Suprapubic skin (tissue), 4 donors: ENCODE data around the gene NFYA. TPM values are rescaled to one million over a fixed set of nuclear protein-coding genes. Genes with fewer than 3 reads are reported as not detected.
"Not testable (repeated sequence)": the region's sequence is repeated elsewhere in the genome, so short reads cannot be mapped to it uniquely, and the experiment has no call there.

ENCODE experiments used
- DNase-seq, 2 donors: peaks; one replicate each; pipeline ENCODE4 v3.0.0-alpha.2; 2019; ENCODE audit warnings: low spot score in 2 of 2
- H3K27ac ChIP-seq: fragments of 200-600 bp; sonication (generic); one replicate; pipeline ENCODE4 v1.5.1; 2019
- H3K27me3 ChIP-seq: fragments of 200-600 bp; sonication (generic); one replicate; pipeline ENCODE4 v1.5.1; 2019
- H3K36me3 ChIP-seq: fragments of 200-600 bp; sonication (generic); one replicate; pipeline ENCODE4 v1.5.1; 2019
- H3K4me1 ChIP-seq: fragments of 200-600 bp; sonication (generic); one replicate; pipeline ENCODE4 v1.5.1; 2019
- H3K4me3 ChIP-seq: fragments of 200-600 bp; sonication (generic); one replicate; pipeline ENCODE4 v1.5.1; 2019; ENCODE audit warnings: mild to moderate bottlenecking
- H3K9me3 ChIP-seq: fragments of 200-600 bp; sonication (generic); one replicate; pipeline ENCODE4 v1.5.1; 2019
- EP300 ChIP-seq: sonication (generic); formaldehyde crosslinking; IDR thresholded peaks from one replicate; pipeline ENCODE4 v1.6.1; 2017; ENCODE audit warnings: antibody characterized with exemption
- POLR2A ChIP-seq, 2 donors: fragments of 450-650 bp; IDR thresholded peaks; one replicate each; pipeline ENCODE4 v1.6.1; 2017; ENCODE audit warnings: antibody characterized with exemption in 2 of 2, mild to moderate bottlenecking in 2 of 2, moderate library complexity in 2 of 2
- POLR2AphosphoS5 ChIP-seq, 3 donors: sonication (generic); formaldehyde crosslinking; IDR thresholded peaks; one replicate each; pipeline ENCODE4 v1.6.1; 2017; ENCODE audit warnings: antibody characterized with exemption in 3 of 3
- WGBS: methylation state at CpG from one replicate; pipeline ENCODE4 v1.1.5; 2018; 5-methylcytosine and 5-hydroxymethylcytosine counted together
- total RNA-seq, 4 donors: library from RNA; depleted of rRNA; stranded (reverse); fragments of >200 nt; gene quantifications; one replicate each; pipeline ENCODE4 v1.1.0, GENCODE V29; 2016
- TF ChIP-seq, protein P1 (sequence below), 2 donors: fragments of 200-600 bp in 1 of 2; fragments of 450-650 bp in 1 of 2; sonication (generic) in 1 of 2; IDR thresholded peaks; one replicate each; pipeline ENCODE4 v1.5.1; 2016 to 2019; ENCODE audit warnings: antibody characterized with exemption in 2 of 2, mild to moderate bottlenecking in 1 of 2, moderate library complexity in 1 of 2

The NFYA gene
- total RNA-seq, 4 donors from 2014 or later, result 19.7 to 33.0 (median 24.2) TPM

DNA sequence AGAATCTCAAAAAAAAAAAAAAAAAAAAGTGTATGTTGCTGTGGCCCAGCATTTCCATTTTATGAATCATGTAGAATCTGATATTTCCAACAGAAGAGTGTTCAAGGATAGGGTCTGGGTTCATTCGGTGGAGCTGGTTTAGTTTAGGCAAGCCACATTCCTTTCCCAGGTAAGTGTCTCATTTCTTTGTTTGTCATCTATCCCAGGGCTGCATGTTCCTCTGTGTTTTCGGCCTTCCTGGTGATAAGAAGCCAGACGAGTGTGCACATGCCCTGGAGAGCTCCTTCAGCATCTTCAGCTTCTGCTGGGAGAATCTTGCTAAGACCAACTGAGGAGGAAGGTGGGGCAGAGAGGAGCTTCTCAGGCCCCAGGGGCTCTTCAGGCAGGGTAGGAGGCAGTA, 38.2 kb downstream of the NFYA start:
- no peaks in the 10 kb centered on the region for H3K36me3 ChIP-seq
- WGBS, result 65% methylated on average over 3 of the region's 3 CpGs

DNA sequence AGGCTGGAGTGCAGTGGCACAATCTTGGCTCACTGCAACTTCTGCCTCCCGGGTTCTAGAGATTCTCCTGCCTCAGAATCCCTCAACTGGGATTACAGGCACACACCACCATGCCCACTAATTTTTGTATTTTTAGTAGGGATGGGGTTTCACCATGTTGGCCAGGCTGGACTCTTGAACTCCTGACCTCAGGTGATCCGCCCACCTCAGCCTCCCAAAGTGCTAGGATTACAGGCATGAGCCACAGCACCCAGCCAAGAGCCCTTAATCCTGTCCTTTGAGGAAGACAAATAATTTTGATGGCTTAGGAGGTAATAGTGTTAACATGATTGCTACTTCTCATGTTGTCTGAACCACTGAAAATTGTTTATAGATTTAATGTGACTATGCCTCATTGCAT, 42.3 kb downstream of the NFYA start:
- not testable (repeated sequence) for H3K27ac ChIP-seq, H3K4me1 ChIP-seq, H3K27me3 ChIP-seq, H3K4me3 ChIP-seq, DNase-seq, H3K36me3 ChIP-seq, H3K9me3 ChIP-seq
- WGBS, result 85% methylated on average over 2 of the region's 2 CpGs

More for the DNA sequence above, 38.2 kb downstream of the NFYA start:
- Histone ChIP-seq H3K27ac (no peak overlapping the region), H3K4me1 (no peaks in the 10 kb centered on the region), H3K9me3 (no peaks in the 10 kb centered on the region), H3K4me3 (no peak overlapping the region), H3K27me3 (no peaks in the 10 kb centered on the region)
- DNase-seq, result no peak
- TF ChIP-seq EP300, result no peak
- TF ChIP-seq, protein P1, sequence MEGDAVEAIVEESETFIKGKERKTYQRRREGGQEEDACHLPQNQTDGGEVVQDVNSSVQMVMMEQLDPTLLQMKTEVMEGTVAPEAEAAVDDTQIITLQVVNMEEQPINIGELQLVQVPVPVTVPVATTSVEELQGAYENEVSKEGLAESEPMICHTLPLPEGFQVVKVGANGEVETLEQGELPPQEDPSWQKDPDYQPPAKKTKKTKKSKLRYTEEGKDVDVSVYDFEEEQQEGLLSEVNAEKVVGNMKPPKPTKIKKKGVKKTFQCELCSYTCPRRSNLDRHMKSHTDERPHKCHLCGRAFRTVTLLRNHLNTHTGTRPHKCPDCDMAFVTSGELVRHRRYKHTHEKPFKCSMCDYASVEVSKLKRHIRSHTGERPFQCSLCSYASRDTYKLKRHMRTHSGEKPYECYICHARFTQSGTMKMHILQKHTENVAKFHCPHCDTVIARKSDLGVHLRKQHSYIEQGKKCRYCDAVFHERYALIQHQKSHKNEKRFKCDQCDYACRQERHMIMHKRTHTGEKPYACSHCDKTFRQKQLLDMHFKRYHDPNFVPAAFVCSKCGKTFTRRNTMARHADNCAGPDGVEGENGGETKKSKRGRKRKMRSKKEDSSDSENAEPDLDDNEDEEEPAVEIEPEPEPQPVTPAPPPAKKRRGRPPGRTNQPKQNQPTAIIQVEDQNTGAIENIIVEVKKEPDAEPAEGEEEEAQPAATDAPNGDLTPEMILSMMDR (IDR thresholded peaks at IDR 0.05), result no peak
- TF ChIP-seq POLR2A (IDR thresholded peaks at IDR 0.05), result no peak
- TF ChIP-seq POLR2AphosphoS5 (IDR thresholded peaks at IDR 0.05), result no peak

DNA sequence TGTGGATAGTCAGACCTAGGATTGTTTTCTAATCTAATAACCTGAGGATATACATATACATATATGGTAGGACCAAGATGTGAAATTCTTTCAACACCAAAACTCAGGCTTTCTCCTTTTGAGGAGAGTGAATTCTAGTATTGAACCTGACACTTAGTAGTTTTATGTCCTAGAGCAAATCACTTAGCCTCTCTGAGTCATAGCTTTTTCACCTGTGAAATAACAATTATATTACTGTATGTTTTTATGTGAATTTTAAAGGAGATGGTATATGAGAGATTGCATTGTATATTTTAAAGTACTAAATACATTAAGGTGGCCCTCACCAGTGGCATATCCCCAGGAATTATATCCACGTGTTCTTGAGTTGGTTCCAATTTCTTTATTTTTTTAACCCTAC, 46.7 kb downstream of the NFYA start:
- H3K27me3 ChIP-seq, result no peaks in the 10 kb centered on the region
- 52% methylated on average over 1 of the region's 1 CpG for WGBS
- no peaks in the 10 kb centered on the region for H3K4me1 ChIP-seq
- DNase-seq, result no peak
- TF ChIP-seq EP300 (no peak), POLR2A (IDR thresholded peaks at IDR 0.05) (no peak), POLR2AphosphoS5 (IDR thresholded peaks at IDR 0.05) (no peak)
- TF ChIP-seq, protein P1 (IDR thresholded peaks at IDR 0.05), result no peak
- no peak overlapping the region for H3K27ac ChIP-seq
- peaks cover 5% of the 10 kb centered on the region for H3K36me3 ChIP-seq
- no peaks in the 10 kb centered on the region for H3K9me3 ChIP-seq
- no peak overlapping the region for H3K4me3 ChIP-seq

DNA sequence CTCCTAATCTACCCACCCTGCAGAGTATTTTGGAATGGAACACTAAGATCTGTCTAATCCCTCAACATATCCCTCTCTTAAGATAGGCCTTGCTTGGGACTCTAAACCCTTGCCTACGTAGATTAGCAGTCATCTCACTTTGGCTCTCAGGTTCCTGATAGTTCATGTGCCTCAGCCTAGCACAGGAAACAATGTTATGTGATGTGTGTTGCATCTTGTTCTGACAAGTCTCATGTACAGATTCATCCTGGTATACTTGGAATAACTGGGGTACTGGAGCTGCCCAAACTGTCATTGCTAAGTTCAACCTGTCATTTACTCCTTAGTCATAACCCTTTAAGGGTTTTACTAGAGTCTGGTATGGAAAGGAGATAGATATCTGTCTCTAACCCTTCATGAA, 47.3 kb downstream of the NFYA start:
- 59% methylated on average over 1 of the region's 1 CpG for WGBS
- TF ChIP-seq POLR2A (IDR thresholded peaks at IDR 0.05), result no peak
- TF ChIP-seq, protein P1 (IDR thresholded peaks at IDR 0.05), result no peak
- TF ChIP-seq POLR2AphosphoS5 (IDR thresholded peaks at IDR 0.05), result no peak
- TF ChIP-seq EP300, result no peak
- H3K9me3 ChIP-seq, result no peaks in the 10 kb centered on the region

DNA sequence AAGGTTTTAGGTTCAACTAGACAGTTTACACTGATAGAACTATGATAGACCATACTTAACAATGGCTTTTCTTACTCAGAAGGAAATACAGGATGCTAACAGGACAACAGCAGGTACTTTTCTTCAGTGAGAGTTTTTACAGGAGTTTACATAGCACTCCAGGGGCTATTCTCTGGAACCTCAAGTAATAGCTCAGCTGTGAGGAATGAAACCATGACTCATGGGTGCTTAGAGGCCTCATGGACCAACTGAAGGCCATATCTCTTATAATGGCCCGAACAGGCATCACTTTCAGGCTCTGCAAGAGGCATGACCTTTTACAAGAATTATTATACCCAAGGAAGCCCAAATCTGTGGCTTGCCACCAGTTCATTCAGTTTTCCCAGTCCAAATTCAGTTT, 49.6 kb downstream of the NFYA start:
- Histone ChIP-seq H3K4me3 (no peak overlapping the region), H3K4me1 (no peaks in the 10 kb centered on the region), H3K27me3 (no peaks in the 10 kb centered on the region), H3K27ac (no peak overlapping the region), H3K9me3 (no peaks in the 10 kb centered on the region), H3K36me3 (peaks cover 5% of the 10 kb centered on the region)
- WGBS, result 93% methylated on average over 1 of the region's 1 CpG
- TF ChIP-seq EP300 (no peak), POLR2AphosphoS5 (IDR thresholded peaks at IDR 0.05) (no peak), POLR2A (IDR thresholded peaks at IDR 0.05) (no peak)
- TF ChIP-seq, protein P1 (IDR thresholded peaks at IDR 0.05), result no peak
- DNase-seq, result no peak

More for the DNA sequence above, 47.3 kb downstream of the NFYA start:
- H3K36me3 ChIP-seq, result peaks cover 5% of the 10 kb centered on the region
- H3K27ac ChIP-seq, result no peak overlapping the region
- H3K4me3 ChIP-seq, result no peak overlapping the region
- no peaks in the 10 kb centered on the region for H3K4me1 ChIP-seq
- no peak for DNase-seq
- no peaks in the 10 kb centered on the region for H3K27me3 ChIP-seq

DNA sequence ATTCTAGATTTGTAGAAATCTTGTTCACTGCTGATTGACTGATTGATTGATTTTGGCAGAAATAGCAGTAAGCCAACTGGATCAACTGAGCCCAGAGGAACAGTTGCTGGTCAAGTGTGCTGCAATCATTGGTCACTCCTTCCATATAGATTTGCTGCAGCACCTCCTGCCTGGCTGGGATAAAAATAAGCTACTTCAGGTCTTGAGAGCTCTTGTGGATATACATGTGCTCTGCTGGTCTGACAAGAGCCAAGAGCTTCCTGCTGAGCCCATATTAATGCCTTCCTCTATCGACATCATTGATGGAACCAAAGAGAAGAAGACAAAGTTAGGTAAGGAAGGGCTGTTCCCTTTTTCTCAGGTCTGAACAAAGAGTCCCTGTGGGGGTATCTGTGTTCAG, 50.1 kb downstream of the NFYA start:
- H3K36me3 ChIP-seq, result peaks cover 5% of the 10 kb centered on the region
- WGBS, result 94% methylated on average over 1 of the region's 1 CpG
- H3K27me3 ChIP-seq, result no peaks in the 10 kb centered on the region
- H3K4me3 ChIP-seq, result no peak overlapping the region
- no peak for DNase-seq
- H3K27ac ChIP-seq, result no peak overlapping the region
- no peaks in the 10 kb centered on the region for H3K9me3 ChIP-seq
- H3K4me1 ChIP-seq, result no peaks in the 10 kb centered on the region
- TF ChIP-seq, protein P1 (IDR thresholded peaks at IDR 0.05), result no peak
- TF ChIP-seq POLR2AphosphoS5 (IDR thresholded peaks at IDR 0.05), result no peak
- no peak for TF ChIP-seq POLR2A (IDR thresholded peaks at IDR 0.05)
- TF ChIP-seq EP300, result no peak
